ENCODE data around the gene AHRR. TPM values are rescaled to one million over a fixed set of nuclear protein-coding genes. Genes with fewer than 3 reads are reported as not detected.
"Not testable (repeated sequence)": the region's sequence is repeated elsewhere in the genome, so short reads cannot be mapped to it uniquely, and the experiment has no call there.

The AHRR gene
- polyA plus RNA-seq, 12 donors: 1.4 to 11.9 (median 2.0) TPM; not detected in 2

DNA sequence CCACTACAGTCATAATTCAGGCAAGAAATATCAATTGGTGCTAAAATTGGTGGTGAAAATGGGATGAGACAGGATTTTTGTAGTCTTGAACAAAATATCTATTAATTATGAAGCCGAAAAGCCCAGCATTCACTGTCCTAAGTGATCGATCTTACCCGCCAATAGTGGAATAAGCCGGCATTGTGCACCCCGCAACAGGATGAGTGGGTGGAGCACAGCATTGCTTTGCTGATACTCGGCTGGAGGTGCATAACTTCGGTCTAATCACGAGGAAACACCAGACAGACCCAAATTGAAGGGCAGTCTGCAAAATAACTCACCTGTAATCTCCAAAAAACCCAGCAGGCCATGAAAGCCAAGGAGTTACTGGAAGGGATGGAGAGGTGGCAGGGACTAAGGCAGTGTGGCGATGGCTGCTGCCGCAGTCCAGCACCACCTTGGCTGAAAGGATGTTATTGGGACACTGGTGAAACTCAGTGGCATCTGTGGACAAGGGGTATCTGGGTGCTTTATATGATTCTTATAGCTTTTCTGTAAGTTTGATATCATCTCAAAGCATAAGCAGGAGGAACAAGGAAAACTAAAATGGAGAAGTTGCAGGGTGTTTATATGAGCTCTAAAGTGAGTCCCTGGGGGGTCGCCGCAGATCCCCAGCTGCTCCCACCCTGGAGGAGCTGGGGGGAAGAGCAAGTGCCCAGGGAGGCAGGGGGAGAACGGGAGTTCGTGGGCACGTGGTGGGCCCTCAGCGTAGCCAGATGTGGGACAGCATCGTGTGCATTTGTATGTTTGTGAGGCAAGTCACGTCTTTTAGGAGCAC lies 45.2 kb downstream of the AHRR start:
- no peak for DNase-seq

DNA sequence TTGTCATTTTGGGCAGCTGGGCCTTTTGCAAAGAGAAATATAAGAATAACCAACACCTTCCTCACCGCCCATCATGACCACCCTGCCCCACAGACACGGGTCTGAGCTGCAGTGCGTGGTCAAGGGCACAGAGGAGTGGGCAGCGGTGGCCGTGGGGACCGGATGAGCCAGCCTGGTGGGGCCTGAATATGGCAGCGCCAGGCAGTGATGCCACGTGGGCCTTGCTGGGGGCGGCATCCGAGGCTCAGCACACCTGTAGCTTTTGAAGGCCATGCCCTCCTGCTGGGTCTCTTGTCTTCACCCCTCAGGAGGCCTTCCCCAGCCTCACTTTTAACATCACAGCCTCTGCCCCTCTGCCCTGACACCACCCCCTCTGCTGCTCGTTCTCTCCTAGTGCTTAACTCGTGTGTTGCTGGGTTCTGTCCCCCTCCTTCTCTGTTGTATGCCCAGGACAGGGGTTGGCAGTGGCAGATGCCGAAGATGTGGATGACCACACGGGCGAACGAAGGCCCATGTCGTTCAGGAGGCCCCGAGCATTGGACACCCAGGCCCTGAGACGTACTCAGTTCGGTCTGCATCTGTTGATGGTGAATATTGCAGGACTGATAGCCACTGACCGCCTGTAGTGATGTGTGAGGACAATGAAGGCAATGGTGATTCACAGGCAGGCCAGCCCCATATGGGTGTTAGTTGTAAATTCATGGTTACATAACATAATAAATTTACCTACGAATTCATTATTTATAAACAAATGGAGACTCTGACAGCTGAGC lies 46.0 kb downstream of the AHRR start:
- no peak for DNase-seq

DNA sequence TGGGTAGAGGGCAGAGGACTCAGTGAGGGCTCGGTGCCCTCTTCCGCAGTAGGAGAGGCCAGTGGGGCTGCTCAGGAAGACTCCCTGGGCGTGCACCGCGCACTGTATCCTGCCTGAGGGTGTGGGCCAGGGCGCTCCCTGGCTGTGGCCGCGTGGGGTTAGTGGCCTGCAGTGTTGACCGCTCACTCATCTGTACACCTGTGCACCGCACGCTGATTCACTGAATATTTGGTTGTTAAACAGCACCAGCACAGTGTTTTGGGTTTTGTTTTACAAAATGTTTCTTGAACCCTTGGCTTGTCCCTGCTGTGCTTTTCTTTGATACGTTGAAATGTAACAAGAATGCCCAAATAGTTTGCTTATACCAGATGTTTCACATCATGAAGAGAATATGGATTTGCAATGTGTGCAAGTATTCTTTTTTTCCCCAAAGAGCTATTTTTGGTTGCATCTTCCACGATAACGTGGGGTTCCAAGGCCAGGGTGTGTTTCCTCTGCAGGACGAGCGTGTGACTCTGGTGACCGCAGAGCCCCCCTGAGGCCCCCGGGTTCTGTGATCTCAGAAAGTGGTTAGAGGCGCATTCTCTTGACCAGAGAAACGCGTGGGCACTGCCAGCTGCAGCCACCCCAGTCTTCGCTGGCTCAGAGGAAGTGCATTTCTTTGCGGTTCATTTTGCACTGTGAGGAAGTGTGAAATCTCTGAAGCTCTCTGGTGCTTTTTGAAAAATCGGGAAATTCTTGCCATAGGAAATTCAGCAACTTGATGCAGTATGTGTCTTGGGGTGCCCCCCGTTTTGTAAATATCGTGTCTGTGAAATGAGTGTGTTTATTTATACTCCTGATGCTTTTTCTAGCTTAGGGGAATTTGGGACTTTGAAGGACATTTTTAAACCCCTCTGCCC lies 46.9 kb downstream of the AHRR start:
- no peak for DNase-seq

DNA sequence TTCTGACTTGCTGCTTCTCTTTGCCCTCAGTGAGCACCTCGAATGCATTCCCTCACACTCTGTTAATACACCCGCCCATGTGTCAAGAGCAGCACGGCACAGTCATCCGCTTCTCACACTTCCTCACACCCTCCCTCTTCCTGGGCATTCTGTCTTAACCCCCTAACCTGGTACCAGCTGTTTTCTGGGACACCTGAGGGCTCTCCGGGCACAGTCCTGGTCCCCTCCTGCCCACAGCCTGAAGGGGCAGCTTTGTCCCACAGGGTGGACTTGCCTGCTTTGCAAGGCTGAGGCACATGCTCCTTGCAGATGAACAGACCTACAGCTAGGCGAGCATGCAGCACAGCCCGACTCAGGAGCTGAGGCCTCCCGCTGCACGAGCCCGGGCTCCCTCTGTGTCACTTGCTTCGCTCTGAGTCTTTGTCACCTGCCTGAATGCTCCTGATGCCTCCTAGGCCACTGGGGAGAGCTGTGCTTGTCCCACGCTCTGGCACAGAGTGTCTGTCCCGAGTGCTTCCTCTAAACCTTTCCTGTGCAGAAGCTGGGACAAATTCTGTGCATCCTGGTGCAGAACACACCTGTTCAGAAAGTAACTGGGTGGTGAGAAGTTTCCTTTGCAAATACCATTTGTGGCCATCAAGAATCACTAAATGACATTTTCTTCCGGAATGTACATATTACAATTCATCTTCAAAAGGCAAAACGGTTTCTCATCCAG lies 47.8 kb downstream of the AHRR start:
- DNase-seq: no peak

DNA sequence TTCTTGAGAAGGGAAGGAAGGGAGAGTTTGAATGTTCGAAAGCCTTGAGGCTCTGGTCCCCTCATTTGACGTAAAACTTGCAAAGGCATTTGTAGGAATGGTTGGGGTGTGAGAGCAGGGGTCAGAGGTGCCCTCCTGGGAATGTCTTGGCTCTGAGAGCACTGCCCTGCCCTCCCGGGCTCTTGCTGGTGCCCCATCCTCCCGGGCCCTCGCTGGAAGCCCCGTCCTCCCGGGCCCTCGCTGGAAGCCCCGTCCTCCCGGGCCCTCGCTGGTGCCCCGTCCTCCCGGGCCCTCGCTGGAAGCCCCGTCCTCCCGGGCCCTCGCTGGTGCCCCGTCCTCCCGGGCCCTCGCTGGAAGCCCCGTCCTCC lies 48.3 kb downstream of the AHRR start:
- DNase-seq: not testable (repeated sequence)

DNA sequence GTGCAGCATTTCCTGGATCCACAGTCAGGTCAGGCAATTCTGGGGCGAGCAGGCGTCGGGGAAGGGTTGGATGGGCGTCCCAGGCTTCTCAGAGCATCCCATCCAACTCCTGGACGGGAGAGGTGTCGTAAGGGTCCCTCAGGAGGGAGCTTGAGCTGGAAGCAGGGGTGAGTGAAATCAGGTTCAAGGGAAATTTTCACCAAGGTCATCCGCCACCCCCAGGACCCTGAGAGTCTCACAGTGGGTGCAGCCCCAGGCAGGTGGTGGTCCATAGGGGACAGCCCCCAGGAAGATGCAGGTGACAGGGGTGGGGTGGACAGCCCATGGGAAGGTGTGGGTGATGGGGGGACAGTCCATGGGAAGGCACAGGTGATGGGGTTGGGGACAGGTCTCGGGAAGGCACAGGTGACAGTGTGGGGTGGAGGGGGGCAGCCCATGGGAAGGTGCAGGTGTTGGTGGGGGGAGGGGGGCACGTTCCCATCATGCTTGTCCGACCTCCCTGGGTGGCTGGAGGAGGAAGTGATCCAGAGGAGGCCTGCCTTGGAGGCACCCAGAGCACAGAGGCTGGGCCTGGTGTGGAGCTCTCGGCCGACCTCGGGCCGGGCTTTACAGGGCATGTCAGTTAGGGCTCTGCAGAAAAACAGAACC lies 48.9 kb downstream of the AHRR start:
- no peak for DNase-seq

DNA sequence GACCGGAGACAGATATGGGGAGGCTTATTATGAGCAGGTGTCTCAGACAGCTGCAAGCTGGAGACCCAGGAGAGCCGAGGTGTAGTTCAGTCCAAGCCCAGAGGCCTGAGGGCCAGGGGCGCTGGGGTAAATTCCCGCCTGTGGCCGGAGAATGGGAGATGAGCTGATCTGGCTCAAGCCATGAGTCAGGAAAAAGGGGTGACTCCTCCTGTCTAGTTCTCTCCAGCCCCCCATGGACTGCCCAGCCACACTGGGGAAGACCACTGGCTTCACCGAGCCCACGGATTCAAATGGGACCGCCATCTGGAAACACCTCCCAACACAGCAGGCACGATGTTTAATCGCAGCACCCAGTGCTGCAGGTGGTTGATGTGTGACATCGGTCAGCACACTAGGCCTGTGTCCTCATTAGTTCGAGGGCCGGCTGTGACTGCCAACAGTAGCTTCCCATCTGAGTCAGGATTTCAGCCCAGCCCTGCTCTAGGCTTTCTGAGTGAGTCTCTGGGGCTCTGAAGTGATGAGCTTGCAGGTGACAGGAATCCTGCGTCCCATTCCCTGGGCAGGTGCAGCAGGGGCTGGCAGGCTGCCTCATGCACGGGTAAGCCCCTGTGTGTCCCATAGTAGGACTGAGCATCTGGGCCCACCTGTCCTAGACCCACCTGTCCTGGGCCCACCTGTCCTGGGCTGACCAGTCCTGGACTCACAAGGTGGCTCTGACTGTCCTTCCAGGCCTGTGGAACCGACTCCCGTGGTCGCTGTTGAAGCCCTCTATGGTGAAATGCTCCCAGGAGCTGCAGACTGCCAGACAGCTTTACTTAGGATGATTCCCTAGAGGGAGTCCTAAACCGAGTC lies 49.7 kb downstream of the AHRR start:
- no peak for DNase-seq

DNA sequence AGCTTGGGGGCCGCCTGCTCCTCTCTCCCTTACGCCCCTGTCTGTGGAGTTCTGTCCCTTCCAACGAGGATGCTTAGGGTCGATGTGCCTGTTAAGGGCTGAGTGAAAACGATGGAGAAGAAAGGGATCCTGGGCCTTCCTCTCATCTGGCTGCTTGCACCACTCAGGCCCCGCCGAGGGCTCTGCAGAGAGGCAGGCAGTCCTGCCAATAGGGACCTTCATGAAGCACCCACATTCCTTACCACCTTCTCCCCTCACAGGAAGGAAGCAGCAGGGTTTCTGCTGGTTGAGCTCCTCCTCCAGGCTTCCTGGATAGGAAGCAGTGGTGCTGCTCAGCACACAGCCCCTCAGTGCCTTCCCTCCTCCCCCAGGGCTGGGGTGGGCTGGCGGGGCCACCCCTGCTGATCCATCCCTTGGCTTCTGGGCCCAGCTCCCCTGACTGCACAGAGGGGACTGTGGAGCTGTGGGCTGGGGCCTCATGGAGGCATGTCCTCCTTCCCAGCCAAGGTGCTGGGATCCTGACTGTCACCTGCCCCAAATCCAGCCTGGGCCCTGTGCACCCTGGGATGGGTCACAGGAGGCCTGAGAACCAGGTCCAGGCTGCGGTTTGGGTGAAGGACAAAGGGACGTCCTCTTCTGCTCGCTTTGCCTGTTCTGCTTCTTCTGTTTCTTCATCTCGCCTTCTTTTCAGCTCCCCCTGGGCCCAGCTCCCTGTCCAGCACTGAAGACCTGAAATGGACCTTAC lies 50.5 kb downstream of the AHRR start:
- DNase-seq: no peak

DNA sequence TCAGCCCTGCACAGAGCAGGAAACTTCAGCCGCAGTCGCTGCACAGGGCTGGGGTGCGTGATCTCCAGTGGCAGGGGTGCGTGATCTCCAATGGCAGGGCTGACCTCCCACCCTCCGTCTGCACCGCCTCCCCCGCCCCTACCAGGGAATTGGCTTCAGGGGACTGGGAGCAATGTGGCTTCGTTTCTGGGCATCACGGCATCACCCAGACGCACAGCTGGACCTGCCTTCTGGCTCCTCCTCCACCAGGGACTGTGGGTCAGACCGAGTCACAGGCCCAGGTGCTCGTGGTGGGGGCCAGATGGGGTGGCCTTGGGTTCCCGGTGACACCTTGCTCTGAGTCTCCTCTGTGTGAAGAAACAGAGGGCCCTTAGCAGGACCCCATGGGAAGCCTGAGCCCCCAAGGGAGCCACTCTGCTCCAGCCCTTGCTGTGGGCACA lies 51.1 kb downstream of the AHRR start:
- no peak for DNase-seq

DNA sequence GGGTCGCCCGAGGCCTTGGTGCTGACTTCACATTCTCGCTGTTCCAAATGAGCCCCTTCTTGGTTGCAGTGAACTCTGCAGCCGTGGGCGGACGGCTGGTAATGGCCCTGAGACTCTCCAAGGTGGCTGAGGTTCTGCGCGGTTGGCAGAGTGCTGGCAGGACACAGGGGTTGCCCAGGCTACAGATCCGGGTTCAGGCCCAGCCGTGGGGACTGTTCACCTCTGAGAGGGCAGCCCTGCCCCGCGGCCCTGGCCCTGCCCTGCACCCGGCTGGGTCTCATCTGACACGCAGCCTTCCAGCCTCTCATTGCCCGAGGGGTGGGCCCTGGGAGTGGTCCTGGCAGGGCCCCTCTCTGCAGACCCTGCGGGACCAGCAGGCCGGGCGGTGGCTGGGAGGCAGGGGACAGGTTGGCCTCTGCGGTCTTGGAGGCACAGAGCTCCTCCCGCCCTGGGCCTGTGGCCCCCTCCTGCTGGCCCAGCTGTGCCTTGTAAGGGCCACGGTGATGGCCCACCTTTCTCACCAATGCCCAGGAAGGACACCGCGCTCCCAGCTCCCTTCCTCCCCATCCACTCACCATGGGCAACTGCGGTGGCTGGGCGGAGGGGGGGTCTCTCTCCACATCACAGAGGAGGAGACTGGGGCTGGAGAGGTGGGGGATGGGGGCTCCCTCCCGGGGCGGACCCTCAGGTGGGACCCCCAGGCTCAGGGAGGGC lies 51.6 kb downstream of the AHRR start:
- DNase-seq: no peak

DNA sequence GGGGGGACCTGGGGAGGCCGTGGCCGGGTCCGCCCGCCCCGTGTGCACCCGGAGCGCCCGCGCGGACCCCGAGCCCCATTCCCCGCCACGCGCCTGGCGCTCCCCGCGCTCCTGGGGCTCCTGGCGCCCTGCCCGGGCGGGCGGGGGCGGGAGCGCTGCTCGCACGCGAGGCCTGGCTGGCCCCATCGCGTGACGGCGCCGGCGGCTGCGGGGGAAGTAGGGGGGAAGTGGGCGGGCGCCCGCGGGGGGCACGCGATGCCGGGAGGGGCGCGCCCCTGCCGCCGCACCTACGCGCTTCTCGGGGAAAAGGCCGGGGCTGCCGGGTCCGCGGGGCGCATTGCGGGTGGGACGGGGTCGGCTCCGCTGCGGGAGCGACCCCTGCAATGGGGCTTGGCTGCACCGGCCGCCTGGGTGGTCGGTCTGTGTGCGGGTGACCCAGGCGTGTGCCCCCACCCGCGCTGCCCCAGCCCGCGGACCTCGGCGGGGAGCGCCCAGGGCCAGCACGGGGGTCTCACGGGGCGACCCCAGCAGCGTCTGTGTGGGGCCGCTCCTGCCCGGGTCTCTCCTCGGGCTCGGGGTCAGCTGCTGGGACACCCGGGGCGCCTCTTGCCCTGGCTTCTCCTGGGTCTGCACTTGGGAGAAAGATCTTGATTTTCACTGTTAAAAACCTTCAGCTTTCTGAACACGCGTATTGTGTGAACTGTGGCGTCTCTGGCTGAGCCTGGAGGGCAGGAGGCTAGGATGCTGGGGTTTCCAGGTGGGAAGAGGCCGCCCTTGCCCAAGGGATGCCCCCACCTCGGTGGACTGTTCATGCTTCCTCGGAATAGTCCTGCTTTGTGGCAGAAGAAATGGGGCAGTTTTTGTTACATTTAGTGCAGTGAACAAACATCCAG lies 52.4 kb downstream of the AHRR start:
- DNase-seq: no peak

DNA sequence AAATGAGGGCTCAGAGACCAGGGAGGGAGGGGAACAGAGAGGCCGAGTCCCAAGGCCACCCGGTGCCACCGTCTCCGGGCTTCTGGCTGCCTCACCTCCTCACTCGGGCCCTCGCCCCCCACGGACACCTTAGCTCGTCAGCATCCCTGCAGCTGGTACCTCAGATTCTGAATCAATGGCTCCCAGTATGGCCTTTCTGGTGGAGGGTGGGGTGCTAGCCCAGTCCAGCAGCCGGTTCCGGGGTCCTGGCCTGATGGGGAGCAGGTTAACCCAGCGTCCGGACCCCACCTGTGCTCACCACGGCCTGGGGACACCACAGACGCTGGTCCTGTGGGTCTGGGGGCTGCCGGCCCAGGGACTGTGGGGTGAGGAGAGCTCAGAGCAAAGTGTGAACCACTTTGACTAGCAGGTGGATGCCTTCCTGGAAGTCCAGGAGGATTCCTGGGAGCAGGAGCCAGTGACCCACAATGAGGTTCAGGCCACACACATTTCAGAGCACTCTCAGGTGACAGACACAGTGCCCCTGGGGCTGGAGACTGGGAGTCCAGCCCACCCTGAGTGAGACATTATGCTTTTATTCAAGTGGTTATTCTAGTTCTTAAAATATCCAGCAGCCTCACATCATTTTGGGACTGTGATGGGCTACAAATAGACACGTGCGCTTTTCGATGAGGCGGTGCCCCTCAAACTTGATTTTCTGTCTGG lies 53.3 kb downstream of the AHRR start:
- DNase-seq: no peak

DNA sequence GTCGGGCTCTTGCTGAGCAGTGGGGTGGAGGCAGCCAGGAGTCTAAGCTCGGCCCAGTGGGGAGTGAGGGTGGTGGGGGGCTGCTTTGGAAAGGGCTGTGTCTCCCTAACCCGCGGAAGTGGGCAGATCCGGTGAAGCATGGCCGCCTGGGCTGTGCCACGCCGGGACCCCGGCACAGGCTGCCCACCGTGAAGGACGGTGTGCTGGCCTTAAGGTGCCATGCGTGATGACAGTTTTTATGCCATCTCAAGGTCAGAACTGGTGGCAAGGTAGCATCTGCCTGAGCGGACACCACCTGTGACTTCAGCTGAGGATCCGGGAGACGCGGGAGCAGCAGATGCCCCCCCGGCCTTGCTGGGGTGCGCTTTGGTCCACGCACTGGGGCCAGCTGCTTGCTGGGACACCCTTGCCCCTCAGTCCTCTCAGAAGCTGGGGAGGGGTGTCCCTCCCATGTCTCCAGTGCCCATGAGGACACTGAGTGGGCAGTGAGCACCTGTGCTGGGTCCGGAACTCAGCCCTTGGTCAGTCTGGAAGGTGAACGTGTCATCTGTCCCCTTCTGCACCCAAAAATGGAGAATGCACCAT lies 53.9 kb downstream of the AHRR start:
- no peak for DNase-seq

DNA sequence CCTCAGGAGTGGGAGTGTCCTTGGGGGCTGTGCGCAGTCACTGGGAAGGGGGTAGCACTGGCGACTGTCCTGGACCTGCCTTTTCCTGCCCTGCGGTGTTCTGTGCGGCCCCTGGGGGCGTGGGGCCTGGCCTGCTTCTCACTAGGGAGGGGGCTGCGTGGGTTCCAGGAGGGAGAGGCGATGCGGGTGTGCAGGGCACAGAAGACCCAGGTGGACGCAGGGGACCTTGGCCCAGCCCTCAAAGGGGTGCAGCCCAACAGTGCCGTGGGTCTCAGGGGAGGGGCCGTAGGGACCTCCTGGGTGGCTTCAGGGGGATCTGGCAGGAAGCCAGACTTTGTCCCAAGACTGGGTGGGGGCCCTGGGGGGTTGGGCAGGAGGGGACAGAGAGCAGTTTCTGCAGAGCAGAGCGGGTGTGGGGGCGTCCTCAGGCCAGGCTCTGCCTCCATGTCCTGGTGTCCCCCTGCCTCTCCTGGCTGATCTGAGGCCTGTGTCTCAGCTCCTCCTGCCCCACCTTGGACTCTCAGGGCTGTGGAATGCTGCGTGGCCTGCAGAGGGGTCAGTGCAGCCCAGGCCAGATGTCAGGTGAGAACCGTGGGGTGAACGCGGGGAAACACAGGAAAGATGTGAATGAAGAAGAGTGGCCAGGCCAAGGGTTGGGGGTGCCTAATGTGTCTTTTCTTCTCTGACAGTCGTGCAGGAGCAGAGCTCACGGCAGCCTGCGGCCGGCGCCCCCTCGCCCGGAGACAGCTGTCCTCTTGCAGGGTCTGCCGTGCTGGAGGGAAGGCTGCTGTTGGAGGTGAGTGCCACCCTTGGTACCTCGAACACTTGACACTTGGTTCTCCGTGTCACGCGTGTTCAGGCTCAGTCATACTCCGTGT lies 54.6 kb downstream of the AHRR start:
- DNase-seq: no peak

DNA sequence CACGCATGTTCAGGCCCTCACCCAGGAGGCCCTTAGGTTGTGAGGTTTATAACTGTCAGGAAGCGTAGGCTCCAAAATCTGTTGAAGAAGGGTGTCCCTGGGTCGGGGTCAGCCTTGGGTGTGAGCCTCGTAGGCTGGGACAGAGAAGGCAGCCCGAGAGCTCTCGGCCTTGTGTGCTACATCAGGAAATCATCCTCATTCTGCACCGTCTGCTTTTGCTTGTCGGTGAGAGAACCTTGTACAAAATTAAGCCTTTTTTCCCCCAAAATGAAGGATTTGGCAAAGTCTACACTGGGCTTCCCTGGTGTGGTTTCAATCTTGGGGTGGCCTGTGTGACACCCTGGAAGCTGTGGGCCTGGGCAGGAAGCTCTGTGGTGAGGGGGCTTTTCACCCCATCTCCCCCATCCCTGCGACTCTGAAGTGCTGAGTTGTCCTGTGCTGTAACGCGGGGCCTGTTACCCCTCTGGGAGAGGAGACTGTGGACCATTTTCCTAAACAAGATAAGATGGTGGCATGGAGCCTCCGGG lies 55.3 kb downstream of the AHRR start:
- DNase-seq: no peak

Measured in muscle of arm (tissue), 12 donors.